CD4-positive, alpha-beta T cell treated with Interleukin-12 subunit alpha and Interleukin-12 subunit beta, for 1 hour (primary cell): ENCODE results near the gene ANKRD27.
"Not testable (repeated sequence)": the region's sequence is repeated elsewhere in the genome, so short reads cannot be mapped to it uniquely, and the experiment has no call there.

Source experiments
- DNase-seq: peaks from one replicate; pipeline ENCODE4 v3.0.0-alpha.2; 2020

The ANKRD27 gene

DNA sequence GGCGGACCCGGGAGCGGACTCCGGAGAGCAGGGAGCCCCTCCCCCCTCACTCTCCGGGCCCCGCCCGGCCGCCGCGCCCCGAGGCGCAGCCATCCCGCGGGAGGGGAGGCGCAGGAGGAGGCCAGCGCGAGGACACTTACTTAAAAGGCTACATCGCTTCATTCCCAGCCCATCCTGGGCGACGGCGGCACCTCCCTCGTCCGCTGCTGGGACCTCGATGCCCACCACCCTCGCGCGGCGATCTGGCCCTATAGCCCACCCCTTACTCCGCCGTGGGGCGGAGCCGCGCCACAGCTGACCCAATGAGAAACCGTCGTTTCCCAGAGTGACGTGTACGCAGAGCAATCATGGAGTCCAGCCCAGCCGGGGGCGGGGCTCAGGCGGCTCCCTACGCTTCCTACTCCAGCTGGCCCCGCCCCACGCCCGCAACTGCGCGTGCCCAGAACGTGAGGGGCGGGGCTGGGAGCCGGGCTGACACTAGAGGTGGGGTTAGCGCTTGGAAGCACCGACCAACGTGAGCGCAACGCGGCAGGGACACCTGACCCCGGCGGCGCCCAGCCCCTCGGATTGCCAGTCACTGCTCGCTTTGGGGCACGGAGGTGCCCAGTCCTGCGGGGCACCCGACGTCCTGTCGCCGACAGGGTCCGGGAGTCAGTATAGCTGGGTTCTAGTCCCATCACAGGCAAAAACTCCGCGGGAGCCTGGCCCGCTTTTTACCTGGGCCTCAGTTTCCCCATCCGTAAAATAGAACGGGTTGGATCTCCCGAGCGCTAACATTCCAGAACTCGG lies at the start of gene ANKRD27:
TSS of gene ANKRD27 (minus strand) at position 250 of the 789 bp plus-strand sequence. CDS start 16,165 bp downstream, outside the sequence.
- DNase-seq = peak; percentile 98

DNA sequence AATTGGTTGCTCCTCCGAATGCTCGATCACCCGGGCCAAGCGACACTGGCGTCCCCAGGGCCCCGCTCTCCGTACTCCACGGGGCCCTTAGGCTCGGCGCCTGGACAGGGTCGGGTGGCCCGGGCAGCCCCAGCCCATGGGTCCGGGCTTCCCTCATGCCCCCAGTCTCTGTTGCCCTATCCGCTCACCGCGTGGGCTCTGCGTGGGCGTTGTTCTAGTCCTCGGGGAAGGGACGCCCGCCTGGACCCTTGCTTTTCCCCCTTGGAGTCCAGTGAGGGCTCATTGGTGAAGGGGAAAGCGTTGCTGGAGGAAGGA lies 45.9 kb upstream of the ANKRD27 start:
- DNase-seq = no peak

DNA sequence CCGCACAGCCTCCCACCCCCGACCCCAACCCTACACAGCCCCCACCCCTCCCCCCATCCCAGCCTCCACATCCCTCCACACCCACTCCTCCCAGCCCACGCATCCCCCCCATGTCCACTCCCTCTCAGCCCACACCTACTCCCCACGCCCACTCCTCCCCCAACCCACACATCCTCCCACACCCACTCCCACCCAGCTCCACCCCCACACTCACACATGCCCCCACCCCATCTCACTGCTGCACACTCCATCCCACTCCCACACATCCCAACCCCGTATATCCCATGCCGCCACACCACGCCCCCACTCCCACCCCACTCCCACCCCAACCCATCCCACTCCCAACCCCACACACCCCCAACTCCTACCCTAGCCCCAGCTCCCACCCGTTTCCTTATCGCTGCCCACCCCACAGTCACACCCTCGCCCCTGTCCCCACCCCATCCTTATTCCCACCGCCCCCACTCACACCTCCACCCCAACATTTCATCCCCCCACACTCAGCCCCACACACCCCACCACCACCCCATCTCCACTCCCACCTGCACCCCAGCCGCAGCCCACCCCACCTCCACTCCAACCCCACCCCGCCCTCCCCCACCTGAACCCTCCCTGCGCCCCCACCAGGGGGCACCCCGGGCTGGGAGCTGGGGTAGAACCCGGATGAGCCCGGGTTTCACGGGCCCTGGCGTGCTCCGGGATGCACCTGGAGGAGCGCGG lies 45.4 kb upstream of the ANKRD27 start:
- no peak for DNase-seq

DNA sequence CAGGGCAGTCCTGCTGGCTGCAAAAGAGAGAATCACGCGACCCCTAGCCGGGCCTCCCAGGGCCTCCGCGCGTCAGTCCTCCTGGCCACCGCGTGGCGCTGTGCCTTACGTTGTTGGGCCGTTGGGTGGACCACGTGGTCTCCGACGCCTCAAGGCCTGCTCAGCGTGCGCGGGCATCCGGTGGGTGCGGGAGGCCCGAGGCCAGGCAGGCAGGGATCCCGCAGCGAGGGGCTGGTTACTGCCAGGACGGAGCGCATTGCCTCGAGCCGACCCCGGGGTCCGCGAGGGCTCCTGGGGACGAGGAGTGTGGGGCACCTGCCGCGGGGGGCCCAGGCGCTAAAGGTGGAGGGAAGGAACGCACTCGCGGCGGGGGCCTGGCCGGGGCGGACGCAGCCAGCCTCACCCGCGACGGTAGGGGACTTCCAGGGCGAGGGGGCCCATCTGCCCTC lies 44.7 kb upstream of the ANKRD27 start, which contains the start of gene TDRD12:
TSS of gene TDRD12 (plus strand) at position 157 of the 449 bp plus-strand sequence. CDS start 306 bp downstream, outside the sequence.
- DNase-seq = no peak

DNA sequence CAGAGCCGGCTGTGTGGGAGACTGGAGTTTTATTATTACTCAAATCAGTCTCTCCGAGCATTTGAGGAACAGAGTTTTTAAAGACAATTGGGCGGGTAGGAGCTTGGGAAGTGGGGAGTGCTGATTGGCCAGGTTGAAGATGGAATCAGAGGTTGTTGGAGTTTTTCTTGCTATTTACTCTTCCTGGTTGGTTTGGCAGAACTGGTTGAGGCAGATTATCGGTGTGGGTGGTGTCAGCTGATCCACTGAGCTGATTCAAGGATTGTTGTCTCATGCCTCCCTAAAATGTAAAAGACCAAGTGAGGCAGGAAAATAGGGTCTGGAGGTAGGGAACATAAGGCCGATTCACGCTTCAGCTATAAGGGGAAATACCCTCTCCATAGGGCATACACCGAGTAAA lies 43.3 kb upstream of the ANKRD27 start:
- DNase-seq = no peak

DNA sequence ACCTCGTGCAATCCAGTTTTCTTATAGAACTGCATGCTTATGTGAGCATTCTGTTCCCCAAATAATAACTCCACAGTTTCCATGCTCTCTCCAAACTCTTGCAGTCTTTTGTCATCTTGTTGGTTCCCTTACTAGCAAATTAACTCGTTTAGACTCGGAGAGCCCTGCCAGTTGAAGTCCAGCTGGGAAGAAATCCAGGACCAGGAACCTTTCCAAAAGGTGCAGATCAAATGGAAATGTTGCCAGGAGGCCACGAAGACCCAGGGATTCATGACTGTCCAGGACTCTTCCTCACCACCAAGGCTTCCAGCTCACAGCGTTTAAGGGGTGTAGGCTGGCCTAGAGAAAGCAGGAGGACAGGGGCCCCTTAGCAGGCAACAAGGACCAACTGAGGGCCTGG lies 42.5 kb upstream of the ANKRD27 start:
- DNase-seq = no peak

DNA sequence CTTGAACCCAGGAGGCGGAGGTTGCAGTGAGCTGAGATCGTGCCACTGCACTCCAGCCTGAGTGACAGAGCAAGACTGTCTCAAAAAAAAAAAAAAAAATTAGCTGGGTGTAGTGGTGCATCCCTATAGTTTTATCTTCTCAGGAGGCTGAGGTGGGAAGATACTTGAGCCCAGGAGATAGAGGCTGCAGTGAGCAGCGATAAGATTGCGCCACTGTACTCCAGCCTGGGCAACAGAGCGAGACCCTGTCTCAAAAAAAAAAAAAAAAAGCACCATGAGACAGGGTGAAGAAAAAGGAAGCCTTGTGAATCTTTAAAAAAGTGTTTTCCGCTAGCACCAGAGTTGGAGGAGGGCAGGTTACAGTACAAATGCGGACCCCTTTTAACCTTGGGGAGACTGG lies 41.2 kb upstream of the ANKRD27 start:
- DNase-seq = not testable (repeated sequence)

DNA sequence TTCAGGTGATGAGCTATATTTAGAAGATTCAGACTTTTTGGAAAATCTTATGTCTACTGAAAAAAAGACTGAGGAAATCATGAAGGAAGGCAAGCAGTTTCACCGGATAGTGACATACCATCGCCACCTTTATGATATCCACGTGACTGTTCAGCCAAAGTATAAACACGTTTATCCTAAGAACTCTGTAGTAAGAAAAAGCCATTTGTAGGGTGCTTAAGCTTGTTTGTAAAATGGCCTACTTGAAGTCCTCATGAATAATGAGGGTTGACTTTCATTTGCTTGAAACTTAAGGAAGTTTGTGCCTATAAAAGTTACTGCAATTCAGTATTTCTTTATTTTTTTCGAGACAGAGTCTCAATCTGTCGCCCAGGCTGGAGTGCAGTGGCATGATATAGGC lies 36.8 kb upstream of the ANKRD27 start:
- no peak for DNase-seq

DNA sequence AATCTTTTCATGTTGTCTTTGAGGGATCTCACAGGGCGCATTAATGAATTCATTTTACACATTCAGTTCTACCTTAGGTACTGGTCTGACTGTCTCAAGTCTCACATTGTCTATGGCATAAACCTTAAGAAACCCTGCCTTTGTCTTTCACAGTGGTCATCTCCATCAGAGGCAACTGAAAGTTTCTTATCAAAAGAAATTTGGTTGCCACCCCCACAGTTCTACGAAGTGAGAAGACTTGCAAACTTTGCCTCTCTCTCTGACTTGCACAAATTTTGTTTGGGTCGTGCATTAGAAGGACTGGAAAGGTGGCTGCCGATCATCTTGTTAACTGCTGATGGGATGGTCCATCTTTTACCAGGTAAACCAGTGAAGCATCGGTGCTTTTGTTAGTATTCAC lies 34.1 kb upstream of the ANKRD27 start:
- no peak for DNase-seq

DNA sequence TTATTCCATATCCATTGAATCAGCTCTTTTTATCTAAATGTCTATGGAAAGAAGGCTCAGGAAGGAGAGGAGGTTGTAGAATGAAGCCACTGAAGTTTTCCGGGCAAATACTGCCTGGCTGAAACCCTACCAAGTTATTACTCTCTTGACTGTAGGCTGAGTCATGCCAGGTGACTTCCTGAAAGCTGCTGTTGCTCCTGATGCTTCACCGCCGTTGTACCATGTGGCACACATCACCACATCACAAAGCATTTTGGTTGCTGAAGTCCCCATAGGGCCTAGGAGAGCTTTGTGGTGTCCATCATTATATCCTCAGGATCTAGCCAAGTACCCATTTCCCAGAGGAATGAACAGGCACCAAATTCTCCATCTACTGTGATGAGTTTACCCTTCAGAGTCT lies 33.5 kb upstream of the ANKRD27 start:
- DNase-seq = no peak

DNA sequence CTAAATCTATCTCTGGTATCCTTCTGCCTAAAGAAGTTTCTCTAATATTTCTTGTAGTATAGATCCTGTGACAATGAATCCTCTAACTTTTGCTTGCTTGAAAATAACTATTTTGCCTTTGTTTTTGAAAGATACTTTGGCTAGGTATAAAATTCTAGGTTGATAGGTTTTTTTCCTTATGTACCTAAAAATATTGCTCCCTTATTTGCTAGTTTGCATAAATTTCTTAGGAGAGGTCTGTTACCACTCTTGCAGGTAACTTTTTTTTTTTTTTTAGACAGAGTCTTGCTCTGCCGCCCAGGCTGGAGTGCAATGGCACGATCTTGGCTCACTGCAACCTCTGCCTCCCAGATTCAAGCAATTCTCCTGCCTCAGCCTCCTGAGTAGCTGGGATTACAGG lies 29.0 kb upstream of the ANKRD27 start:
- DNase-seq = not testable (repeated sequence)

DNA sequence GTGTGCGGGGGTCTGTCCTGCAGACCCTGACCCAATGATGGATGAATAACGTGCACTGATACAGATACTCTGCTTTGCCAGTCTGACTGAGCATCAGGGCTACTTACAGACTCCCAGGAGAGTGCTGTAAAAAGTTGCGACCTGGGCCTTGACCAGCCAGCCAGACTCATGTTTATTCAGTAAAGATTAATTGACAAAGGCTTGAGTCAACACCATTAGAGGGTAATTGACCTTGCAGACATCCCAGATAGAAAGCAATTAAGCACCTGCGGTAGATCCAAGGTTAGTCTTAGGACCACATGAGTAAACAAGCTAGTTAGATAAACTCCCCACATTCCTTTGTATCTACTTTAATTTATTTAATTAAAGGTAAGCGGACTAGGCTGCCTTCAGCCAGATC lies 27.0 kb upstream of the ANKRD27 start:
- no peak for DNase-seq

DNA sequence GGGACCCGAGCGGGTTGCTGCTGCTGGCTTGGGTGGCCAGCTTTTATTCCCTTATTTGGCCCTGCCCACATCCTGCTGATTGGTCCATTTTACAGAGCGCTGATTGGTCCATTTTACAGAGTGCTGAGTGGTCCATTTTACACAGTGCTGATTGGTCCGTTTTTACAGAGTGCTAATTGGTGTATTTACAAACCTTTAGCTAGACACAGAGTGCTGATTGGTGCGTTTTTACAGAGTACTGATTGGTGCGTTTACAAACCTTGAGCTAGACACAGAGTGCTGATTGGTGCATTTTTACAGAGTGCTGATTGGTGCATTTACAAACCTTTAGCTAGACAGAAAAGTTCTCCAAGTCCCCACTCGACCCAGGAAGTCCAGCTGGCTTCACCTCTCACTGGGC lies 25.1 kb upstream of the ANKRD27 start:
- DNase-seq = not testable (repeated sequence)

DNA sequence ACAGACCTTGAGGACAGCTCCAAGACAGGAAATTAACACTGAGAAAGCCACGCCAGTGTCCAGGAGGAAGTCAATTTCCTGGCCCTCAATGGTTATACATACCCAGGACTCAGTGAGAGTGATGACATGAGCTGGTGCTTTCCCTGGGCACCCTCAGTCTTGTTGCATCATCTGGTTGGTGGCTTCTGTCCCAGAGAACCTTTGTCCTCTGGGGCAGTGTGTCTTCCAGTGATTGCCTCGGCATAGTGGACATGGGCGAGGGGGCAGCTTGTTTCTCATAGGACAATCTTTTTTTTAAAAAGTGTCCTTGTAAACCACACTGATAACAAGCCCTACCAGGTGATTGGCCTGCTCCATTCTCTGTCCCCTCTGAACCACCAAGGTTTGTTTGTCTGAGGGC lies 21.8 kb upstream of the ANKRD27 start:
- not testable (repeated sequence) for DNase-seq

DNA sequence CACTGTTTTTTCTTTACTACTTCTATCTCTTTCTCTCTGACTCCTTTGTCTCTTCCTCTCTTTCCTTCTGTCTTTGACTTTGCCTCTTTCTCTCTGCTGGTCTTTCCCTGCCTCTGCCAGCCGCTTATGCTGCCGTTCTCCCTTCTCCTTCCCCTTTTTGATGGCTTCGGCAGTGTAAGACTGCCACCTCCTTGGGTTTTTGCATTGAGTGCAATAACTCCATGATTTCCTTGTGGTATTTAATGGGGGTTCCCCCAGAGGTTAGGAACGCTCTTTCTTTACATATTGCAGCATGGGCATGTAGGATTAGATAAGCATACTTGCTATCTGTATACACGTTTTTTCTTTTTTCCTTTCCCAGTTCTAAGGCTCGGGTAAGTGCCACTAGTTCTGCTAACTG lies 20.5 kb upstream of the ANKRD27 start:
- not testable (repeated sequence) for DNase-seq

DNA sequence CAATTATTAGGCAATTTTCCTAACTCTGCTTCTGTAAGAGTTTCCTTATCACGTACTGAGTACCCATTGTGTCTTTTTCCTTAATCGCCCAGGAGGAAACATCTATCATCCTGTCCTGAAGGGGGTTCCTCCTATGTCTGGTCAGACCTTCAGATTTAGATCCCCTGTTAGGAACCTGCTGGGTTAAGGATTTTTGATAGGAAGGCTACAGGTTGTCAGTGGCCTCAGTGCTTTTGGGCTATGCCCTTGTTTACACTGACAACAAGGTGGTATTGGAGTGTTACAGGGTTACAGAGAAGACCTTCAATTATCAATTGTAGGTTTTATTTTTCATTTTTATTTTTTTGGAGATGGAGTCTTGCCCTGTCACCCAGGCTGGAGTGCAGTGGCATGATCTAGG lies 19.9 kb upstream of the ANKRD27 start:
- not testable (repeated sequence) for DNase-seq

DNA sequence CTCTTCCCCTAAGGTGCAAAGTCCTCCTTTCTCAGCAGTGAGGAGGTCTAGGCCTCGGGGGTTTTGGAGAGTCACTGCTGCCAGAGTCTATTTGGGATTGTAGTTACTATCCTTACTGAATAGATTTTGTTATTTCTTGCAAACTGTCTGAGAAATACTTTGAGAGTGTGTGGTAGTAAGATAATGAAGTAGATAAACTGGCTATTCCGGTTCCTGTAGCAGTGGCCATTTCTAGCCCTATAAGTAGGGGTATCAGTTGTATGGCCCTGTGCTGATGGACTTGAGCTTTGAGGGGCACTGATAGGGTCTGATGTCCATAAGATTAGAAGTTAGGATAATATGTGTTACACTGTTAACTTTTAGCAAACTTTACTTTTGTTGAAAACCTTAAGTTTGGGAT lies 19.3 kb upstream of the ANKRD27 start:
- not testable (repeated sequence) for DNase-seq

DNA sequence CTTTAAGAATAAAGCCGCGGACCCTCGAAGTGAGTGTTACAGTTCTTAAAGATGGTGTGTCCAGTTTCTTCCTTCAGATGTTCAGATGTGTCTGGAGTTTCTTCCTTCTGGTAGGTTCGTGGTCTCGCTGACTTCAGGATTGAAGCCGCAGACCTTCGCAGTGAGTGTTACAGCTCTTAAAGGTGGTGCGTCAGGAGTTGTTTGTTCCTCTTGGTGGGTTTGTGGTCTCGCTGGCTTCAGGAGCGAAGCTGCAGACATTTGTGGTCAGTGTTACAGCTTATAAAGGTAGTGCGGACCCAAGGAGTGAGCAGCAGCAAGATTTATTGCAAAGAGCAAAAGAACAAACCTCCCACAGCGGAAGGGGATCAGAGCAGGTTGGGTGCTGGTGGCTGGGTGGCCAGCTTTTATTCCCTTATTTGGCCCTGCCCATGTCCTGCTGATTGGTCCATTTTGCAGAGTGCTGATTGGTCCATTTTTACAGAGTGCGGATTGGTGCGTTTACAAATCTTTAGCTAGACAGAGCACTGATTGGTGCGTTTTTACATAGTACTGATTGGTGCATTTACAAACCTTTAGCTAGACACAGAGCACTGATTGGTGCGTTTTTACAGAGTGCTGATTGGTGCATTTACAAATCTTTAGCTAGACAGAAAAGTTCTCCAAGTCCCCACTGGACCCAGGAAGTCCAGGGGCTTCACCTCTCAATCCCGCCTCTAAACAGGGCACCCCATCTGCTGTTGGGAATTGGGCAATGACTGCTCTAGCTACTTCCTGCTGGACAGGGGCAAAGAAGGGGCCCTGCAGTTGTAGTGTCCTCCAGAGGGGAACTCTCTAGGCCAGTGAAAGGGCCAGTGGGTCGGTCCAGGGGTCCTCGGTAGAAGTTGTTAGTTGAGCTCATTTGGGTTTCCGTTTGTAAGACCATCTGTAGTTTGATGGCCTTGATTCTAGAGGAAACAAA lies 18.4 kb upstream of the ANKRD27 start:
- peak; percentile 60 for DNase-seq

DNA sequence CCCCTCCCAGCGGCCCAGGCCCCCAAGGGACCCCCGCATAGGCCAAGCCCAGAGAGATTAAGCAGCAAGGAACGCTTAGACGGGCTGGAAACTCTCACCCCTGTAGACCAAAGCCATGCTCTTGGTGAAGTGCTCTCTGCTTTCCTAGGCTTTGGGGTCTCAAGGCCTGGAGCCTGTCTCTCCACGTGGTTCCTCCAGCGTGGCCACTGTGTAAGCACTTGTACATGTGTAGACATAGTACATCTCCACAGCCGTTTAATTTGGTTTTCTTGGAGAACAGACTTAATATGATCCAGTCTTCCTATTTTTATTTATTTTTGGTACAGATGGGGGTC lies 17.7 kb upstream of the ANKRD27 start:
- no peak for DNase-seq

DNA sequence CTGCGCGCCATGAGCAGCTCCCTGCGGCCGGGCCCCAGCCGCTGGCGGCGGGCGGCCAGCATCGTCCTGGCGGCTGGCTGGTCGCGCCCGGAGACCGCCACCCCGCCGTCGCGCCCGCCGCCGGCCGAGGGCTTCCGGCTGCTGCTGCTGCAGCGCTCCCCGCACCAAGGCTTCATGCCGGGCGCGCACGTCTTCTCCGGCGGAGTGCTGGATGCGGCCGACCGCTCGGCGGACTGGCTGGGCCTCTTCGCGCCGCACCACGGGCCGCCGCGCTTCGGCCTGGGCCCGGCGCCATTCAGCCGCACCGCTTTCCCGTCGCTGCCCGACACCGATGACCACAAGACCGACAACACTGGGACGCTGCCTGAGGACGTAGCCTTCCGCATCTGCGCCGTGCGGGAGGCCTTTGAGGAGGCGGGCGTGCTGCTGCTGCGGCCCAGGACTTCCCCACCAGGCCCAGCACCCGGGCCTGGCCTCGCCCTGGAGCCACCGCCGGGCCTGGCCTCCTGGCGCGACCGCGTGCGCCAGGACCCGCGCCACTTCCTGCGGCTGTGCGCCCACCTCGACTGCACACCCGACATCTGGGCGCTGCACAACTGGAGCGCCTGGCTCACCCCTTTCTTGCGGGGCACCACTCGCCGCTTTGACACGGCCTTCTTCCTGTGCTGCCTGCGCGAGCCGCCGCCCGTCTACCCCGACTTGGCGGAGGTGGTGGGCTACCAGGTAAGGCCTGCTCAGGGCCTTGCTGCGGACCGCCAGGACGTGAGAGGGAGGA lies 17.2 kb upstream of the ANKRD27 start:
- peak; percentile 49 for DNase-seq

DNA sequence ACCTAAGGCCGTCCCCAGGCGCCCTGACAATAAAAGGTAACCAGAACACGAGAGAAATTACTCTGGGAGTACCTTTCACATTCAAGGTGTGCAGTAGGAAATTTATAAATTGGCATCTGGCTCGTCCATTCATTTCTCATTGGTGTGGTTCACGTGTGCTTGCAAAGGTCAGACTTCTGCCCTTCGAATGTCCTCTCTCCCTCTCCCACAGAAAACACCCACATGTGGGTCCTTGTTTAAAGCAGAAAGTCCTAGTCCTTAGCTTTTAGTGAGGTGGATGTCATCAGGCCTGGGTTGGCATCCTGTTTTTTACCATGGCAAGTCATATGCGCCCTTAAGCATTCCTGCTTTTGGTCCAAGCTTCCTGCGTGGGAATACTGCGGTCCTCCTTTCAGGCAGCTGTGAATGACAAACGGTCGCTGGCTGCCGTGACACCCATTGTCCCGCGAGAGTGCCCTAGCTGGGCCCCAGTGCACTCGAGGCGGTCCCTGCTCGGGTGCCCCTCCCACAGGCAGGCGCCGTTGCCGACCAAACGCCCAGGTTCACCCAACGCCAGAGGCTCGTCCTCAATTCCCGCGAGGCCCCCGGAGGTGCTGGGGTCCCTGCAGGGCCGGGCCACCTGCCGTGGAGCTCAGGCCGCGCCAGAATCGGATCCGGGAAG lies 16.4 kb upstream of the ANKRD27 start, which contains the start of gene NUDT19:
TSS of gene NUDT19 (plus strand) at position 531 of the 661 bp plus-strand sequence. CDS start 140 bp downstream, outside the sequence.
- peak; percentile 77 for DNase-seq

DNA sequence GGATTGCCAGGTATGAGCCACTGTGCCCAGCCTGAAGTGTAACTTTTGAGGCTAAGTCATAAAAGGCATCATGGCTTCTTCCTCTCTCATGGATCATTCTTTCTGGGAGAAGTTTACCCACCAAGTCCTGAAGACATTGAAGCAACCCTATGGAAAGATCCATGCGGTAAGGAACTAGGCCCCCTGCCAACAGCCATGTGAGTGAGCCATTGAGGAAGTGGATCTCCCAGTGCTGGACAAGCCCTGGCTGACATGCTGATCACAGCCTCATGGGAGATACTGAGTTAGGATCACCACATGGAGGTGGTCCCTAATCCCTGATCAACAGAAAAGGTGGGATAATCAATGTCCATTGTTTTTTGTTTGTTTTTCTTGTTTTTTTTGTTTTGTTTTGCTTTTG lies 13.3 kb upstream of the ANKRD27 start:
- no peak for DNase-seq
